ENCODE measurements around the gene ADD1.

Gene ADD1

DNA sequence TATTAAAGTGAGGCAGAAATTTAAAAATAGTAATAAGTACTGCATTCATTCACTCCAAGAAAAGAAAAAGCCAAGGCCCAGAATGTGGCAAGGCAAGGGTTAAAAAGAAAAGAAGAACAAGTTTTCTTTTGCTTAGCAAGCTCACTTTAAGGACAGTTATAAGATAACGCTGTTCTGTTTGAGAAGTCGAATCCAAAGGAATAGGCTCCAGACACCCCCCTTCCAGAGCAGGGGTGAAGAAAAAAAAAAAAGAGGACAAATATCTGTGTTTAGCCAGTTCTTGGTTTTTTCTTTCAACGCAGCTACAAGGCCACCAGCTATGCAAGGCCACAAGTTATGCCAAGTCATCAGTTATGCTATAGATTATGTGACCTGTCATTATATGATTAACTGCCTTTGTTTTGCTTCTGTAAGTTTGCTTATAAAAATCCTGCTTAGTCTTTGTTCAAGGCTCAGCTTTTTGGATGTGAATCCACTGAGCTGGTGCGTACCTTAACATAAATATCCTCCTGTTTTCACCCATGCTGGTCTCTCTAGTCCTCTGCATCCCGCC lies 121.1 kb downstream of the ADD1 start:
- TF ChIP-seq, protein P1, sequence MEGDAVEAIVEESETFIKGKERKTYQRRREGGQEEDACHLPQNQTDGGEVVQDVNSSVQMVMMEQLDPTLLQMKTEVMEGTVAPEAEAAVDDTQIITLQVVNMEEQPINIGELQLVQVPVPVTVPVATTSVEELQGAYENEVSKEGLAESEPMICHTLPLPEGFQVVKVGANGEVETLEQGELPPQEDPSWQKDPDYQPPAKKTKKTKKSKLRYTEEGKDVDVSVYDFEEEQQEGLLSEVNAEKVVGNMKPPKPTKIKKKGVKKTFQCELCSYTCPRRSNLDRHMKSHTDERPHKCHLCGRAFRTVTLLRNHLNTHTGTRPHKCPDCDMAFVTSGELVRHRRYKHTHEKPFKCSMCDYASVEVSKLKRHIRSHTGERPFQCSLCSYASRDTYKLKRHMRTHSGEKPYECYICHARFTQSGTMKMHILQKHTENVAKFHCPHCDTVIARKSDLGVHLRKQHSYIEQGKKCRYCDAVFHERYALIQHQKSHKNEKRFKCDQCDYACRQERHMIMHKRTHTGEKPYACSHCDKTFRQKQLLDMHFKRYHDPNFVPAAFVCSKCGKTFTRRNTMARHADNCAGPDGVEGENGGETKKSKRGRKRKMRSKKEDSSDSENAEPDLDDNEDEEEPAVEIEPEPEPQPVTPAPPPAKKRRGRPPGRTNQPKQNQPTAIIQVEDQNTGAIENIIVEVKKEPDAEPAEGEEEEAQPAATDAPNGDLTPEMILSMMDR (IDR thresholded peaks at IDR 0.05; ENCODE audit: insufficient read depth, low read depth, low read length, missing control alignments) = no peak
- no peak for DNase-seq (ENCODE audit: low read depth)
- peak overlapping the region; percentile 69 for H3K4me3 ChIP-seq (ENCODE audit: low read length)

DNA sequence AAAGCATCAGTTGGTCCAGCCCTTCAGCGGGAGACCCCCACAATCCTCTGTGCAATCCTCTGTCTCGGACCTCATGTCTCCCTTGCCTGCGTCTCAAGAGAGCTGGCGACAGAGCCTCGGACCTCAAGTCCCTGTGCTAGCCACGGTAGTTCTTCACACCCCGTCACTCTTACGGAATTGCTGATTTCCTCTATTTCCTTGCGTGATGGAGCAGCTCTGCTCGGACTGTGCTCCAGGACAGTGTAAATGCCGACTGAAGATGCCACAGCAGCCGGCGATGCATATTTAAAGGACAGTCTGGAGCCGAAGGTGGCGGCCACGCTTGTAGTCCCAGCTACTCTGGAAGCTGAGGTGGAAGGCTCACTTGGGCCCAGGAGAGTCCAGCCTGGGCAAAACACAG lies 121.6 kb downstream of the ADD1 start:
- no peak for DNase-seq (ENCODE audit: low read depth)
- no peak overlapping the region for H3K4me3 ChIP-seq (ENCODE audit: low read length)
- TF ChIP-seq, protein P1 (IDR thresholded peaks at IDR 0.05; ENCODE audit: insufficient read depth, low read depth, low read length, missing control alignments) = no peak

DNA sequence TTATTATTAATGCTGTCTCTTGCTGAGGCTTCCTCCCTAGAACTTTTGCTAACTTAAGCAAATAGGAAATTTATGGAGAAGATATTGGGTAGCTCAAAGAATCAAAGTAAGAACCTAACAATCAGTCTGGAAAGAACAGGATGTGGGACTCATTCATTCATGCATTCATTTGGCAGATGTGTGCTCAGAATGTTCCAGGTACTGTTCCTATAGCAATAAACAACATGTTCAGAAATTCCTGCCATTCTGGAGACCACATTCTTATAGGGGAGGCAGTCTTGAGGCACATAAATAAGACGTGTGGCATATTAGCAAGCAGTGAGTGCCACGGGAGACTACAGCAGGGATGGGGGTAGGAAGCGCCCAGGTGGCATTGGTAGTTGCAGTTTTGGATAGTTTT lies 124.7 kb downstream of the ADD1 start:
- no peak overlapping the region for H3K4me3 ChIP-seq (ENCODE audit: low read length)
- DNase-seq (ENCODE audit: low read depth) = no peak
- TF ChIP-seq, protein P1 (IDR thresholded peaks at IDR 0.05; ENCODE audit: insufficient read depth, low read depth, low read length, missing control alignments) = no peak

DNA sequence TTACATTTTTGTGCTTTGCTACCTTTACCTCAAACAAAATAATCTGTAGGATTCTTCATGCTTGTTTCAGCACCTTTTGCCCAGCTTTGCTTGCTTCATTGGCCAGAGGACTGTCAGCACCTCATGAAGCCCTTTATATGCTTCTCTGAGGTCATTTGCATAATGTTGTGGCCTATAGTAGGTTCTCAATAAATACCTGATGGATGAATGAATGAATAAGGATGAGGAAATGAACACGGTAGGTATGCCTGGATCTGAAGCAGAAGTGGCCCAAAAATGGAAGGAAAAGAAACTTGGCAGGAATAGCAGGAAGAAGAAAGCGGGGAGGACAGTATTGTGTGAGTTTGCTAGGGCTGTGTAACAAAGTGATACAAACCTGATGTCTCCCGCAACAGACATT lies 127.6 kb downstream of the ADD1 start:
- no peak overlapping the region for H3K4me3 ChIP-seq (ENCODE audit: low read length)
- TF ChIP-seq, protein P1 (IDR thresholded peaks at IDR 0.05; ENCODE audit: insufficient read depth, low read depth, low read length, missing control alignments) = no peak
- DNase-seq (ENCODE audit: low read depth) = no peak

DNA sequence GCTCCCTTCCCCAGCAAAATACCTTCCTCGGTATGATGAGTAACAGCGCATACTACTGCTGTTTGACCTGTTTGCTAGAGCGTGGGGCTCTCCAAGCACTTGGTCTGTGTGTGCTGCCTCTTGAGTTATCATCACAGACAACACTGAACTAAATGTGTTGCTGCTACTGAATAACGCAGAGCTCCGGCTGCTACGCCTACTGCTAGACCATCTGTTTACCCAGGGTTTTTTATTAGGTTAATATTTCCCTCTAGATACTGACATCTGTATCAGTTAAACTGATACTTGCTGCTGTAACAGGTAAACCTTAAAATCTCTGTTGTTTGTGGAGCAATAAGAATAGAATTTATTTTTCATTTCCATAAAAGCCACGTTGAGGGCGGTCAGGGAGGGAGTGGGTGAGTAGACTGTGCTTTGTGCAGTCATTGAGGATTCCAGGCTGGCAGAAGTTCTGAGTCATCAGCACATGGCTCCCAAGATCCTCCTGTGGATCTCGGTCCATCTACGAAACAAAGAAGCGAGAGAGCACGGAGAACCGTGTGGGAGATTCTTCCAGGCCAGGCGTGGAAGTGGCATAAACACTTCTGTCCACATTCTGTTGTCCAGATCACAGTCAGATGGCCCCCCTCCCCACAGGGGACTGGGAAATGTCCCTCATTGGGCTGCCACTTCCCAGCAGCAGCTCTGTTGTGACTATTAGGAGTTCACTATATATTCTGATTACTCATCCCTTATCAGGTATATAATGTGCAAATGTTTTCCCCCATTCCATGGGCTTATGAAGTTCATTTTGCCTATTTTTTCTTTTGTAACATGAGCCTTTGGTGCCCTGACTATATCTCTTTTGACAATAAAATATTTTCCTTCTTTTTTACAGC lies 133.8 kb downstream of the ADD1 start:
- DNase-seq (ENCODE audit: low read depth) = peak; percentile 71

More for the DNA sequence above, 133.8 kb downstream of the ADD1 start:
- TF ChIP-seq, protein P1 (IDR thresholded peaks at IDR 0.05; ENCODE audit: insufficient read depth, low read depth, low read length, missing control alignments) = no peak
- H3K4me3 ChIP-seq (ENCODE audit: low read length) = no peak overlapping the region
